ENCODE measurements around the gene LNX1. TPM values are rescaled to one million over a fixed set of nuclear protein-coding genes. Genes with fewer than 3 reads are reported as not detected.
A peak's percentile ranks its signal among the peaks of the same experiment; 100 is the strongest.

LNX1 gene
- total and polyA plus RNA-seq, 5 donors from 2014 or later: 0.25 to 0.42 (median 0.32) TPM; not detected in 1

DNA sequence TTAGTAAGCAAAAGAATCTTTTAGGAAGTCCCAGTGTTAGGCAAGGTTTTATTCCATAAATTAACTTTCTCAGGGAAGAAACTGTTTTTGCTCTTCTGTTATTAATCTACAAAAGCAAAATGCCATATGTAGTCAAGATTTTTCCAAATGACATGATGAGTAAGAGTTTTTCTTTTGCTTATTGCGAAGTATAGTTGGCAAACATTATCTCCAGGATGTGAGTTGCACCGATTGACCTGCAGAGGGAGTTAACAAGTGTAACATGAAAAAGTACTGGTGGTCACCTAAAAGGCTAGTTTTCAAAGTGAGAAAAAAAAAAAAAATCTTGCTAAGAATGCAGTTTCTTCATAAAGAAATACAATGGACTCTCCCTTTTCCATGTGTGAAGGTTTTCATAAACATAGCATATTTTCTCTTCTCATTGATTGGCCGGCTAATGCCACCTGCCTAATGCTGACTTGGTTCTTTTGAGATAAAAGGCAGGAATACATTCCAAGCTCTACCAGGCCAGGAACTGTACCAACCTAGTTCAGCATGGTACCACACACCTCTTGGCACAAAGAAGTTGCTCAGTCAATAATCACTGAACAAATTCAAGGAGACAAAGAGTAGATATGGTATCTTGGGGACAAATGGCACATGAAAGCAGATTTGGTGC is 100.2 kb downstream of the LNX1 start:
- Histone ChIP-seq H3K4me1 (ENCODE audit: control insufficient read depth, insufficient read depth, low read length, poor library complexity, severe bottlenecking) (no peaks in the 10 kb centered on the region), H3K27me3 (ENCODE audit: control insufficient read depth, insufficient read depth, low read length) (peaks cover 9% of the 10 kb centered on the region), H3K9me3 (ENCODE audit: control insufficient read depth in 2 of 2, low read length in 2 of 2) (no peaks in the 10 kb centered on the region), H3K4me3 (ENCODE audit: low read depth, low read length) (no peak overlapping the region), H3K27ac (ENCODE audit: insufficient read depth, low read length, poor library complexity, severe bottlenecking) (no peak overlapping the region), H3K36me3 (ENCODE audit: control insufficient read depth, insufficient read depth, low read length) (no peaks in the 10 kb centered on the region)
- Mint-ChIP-seq H3K27ac (no peak overlapping the region), H3K27me3 (peaks cover 22% of the 10 kb centered on the region), H3K4me1 (no peaks in the 10 kb centered on the region), H3K9me3 (peaks cover 0 to 3% (median 0%) of the 10 kb centered on the region in 7 donors), H3K36me3 (no peaks in the 10 kb centered on the region), H3K4me3 (no peak overlapping the region)
- ATAC-seq (ENCODE audit: low read depth in 2 of 2): no peak
- DNase-seq: peak in 1 of 3 donors; percentile 14

DNA sequence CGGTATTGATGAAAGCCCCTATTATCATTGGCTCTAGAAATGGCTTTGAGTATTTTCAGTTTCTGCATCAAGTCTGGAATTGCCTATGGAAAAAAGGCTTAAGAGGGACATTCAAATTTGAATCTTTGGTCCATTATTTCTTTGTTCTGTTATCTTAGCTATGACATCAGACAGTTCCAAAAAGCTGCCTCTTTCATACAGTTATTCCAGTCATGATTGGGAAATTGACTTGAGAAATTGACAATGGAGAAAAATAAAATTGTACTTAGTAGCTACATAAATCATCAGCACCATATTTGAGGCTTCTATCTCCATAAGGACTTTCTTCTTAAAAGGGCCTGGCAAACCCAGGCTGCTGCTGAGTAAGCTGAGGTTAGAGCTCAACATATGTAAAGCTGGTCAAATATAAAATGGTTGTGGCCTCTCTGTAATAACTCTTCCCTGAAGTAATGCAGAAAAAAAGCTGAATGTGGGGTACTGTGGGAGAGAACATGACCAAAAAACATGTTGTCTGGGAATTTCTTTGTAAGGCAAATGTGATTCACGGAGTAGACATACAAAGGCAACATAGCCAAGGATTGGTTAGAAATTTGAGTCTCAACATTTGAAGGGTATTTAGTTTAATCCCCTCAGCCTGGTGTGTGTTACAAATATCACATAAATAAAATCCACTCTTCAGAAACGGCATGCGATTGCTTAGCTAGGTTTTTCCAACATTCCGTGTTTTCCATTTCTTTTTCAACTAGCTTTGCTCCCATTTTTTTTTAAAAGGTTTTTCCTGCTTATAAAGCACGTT is 100.9 kb downstream of the LNX1 start:
- H3K36me3 ChIP-seq (ENCODE audit: control insufficient read depth, insufficient read depth, low read length): no peaks in the 10 kb centered on the region
- H3K4me3 ChIP-seq (ENCODE audit: low read depth, low read length): no peak overlapping the region
- Mint-ChIP-seq H3K9me3 (peaks cover 0 to 3% (median 0%) of the 10 kb centered on the region in 7 donors), H3K27me3 (peaks cover 24% of the 10 kb centered on the region), H3K36me3 (no peaks in the 10 kb centered on the region), H3K4me1 (no peaks in the 10 kb centered on the region), H3K27ac (no peak overlapping the region), H3K4me3 (no peak overlapping the region)
- no peak for ATAC-seq (ENCODE audit: low read depth in 2 of 2)
- H3K4me1 ChIP-seq (ENCODE audit: control insufficient read depth, insufficient read depth, low read length, poor library complexity, severe bottlenecking): no peaks in the 10 kb centered on the region
- DNase-seq: no peak
- no peaks in the 10 kb centered on the region for H3K9me3 ChIP-seq (ENCODE audit: control insufficient read depth in 2 of 2, low read length in 2 of 2)
- H3K27me3 ChIP-seq (ENCODE audit: control insufficient read depth, insufficient read depth, low read length): peaks cover 9% of the 10 kb centered on the region
- H3K27ac ChIP-seq (ENCODE audit: insufficient read depth, low read length, poor library complexity, severe bottlenecking): no peak overlapping the region

DNA sequence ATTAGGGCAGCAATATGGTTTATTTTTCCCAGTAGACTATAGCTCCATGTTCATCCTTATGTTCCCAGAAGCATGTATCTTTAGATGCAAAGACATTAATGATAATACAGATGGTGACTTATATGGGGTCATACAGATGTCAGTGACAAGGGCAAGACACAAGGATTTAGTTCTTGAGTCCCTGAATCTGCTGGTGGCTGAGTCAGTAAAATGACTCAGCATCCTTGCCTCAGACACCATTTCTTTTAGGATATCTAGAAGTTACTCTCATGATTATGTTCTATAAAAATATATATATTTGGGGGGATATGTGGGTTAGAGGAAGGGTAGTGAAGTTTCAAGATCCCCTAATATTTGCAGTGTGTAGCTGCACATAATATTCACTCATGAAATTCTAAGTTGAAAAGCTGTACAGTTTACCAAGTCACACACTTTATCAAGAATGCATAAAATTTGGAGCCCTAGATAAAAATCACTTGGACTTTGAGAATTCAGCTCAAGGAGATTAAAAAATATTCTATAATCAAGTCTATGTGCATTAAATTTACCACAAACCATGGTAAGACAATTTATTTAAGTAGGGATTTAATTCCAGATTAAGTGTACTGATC is 101.9 kb downstream of the LNX1 start:
- Mint-ChIP-seq H3K27ac (no peak overlapping the region), H3K36me3 (no peaks in the 10 kb centered on the region), H3K4me1 (no peaks in the 10 kb centered on the region), H3K4me3 (no peak overlapping the region), H3K27me3 (peaks cover 24% of the 10 kb centered on the region), H3K9me3 (peaks cover 0 to 3% (median 0%) of the 10 kb centered on the region in 7 donors)
- no peak for DNase-seq
- Histone ChIP-seq H3K4me1 (ENCODE audit: control insufficient read depth, insufficient read depth, low read length, poor library complexity, severe bottlenecking) (no peaks in the 10 kb centered on the region), H3K27ac (ENCODE audit: insufficient read depth, low read length, poor library complexity, severe bottlenecking) (no peak overlapping the region), H3K27me3 (ENCODE audit: control insufficient read depth, insufficient read depth, low read length) (peaks cover 9% of the 10 kb centered on the region), H3K36me3 (ENCODE audit: control insufficient read depth, insufficient read depth, low read length) (no peaks in the 10 kb centered on the region), H3K9me3 (ENCODE audit: control insufficient read depth in 2 of 2, low read length in 2 of 2) (no peaks in the 10 kb centered on the region), H3K4me3 (ENCODE audit: low read depth, low read length) (no peak overlapping the region)
- ATAC-seq (ENCODE audit: low read depth in 2 of 2): no peak

DNA sequence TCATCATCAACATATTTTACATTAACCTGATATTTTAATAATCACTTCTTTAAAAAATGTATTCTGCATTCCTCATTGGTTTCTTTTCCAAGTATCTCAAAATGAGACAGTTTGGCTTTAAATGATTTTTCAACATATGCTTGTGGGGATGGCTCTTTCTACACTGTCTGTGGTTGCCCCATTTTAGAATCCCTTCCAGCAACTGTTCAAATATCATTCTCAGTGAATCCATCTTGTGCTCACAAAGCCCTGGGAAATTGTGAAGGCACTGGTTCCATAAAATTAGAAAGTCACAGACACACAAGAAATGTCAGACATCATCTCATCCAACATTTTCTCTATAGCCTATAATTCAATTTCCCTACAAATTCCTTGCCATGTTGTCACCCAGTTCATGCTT is 103.5 kb downstream of the LNX1 start:
- H3K4me3 Mint-ChIP-seq: no peak overlapping the region
- H3K27me3 ChIP-seq (ENCODE audit: control insufficient read depth, insufficient read depth, low read length): peaks cover 9% of the 10 kb centered on the region
- H3K4me1 ChIP-seq (ENCODE audit: control insufficient read depth, insufficient read depth, low read length, poor library complexity, severe bottlenecking): no peaks in the 10 kb centered on the region
- ATAC-seq (ENCODE audit: low read depth in 2 of 2) (no peak), DNase-seq (no peak)
- no peaks in the 10 kb centered on the region for H3K4me1 Mint-ChIP-seq
- H3K27ac ChIP-seq (ENCODE audit: insufficient read depth, low read length, poor library complexity, severe bottlenecking): no peak overlapping the region
- H3K36me3 ChIP-seq (ENCODE audit: control insufficient read depth, insufficient read depth, low read length): no peaks in the 10 kb centered on the region
- H3K9me3 ChIP-seq (ENCODE audit: control insufficient read depth in 2 of 2, low read length in 2 of 2): no peaks in the 10 kb centered on the region
- no peak overlapping the region for H3K27ac Mint-ChIP-seq
- H3K27me3 Mint-ChIP-seq: peaks cover 24% of the 10 kb centered on the region
- H3K4me3 ChIP-seq (ENCODE audit: low read depth, low read length): no peak overlapping the region
- no peaks in the 10 kb centered on the region for H3K36me3 Mint-ChIP-seq
- peaks cover 0 to 3% (median 0%) of the 10 kb centered on the region in 7 donors for H3K9me3 Mint-ChIP-seq

DNA sequence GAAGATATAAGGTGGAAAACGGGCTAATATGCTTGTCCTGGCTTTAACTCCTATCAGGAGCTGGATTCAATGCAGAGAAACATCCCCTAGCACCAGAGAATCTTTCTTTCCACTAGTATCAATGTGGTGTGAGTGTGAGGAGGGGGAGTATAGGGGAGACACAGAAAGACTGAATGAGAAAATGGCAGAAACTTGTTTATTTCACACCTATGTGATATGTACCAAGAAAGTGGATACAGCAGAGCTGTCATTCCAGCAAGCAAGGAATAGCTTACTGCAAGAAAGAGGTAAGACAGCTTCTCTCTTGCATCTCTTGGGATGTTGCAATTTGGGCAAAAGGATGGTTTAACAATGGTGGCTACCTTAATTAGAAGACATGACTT is 105.6 kb downstream of the LNX1 start:
- no peak overlapping the region for H3K27ac Mint-ChIP-seq
- Histone ChIP-seq H3K9me3 (ENCODE audit: control insufficient read depth in 2 of 2, low read length in 2 of 2) (no peaks in the 10 kb centered on the region), H3K4me1 (ENCODE audit: control insufficient read depth, insufficient read depth, low read length, poor library complexity, severe bottlenecking) (no peaks in the 10 kb centered on the region), H3K27me3 (ENCODE audit: control insufficient read depth, insufficient read depth, low read length) (peaks cover 12% of the 10 kb centered on the region), H3K36me3 (ENCODE audit: control insufficient read depth, insufficient read depth, low read length) (no peaks in the 10 kb centered on the region), H3K4me3 (ENCODE audit: low read depth, low read length) (no peak overlapping the region), H3K27ac (ENCODE audit: insufficient read depth, low read length, poor library complexity, severe bottlenecking) (no peak overlapping the region)
- H3K27me3 Mint-ChIP-seq: peaks cover 41% of the 10 kb centered on the region
- H3K4me3 Mint-ChIP-seq: no peak overlapping the region
- ATAC-seq (ENCODE audit: low read depth in 2 of 2): no peak
- no peaks in the 10 kb centered on the region for H3K4me1 Mint-ChIP-seq
- DNase-seq: no peak
- H3K9me3 Mint-ChIP-seq: peaks cover 0 to 7% (median 0%) of the 10 kb centered on the region in 7 donors
- no peaks in the 10 kb centered on the region for H3K36me3 Mint-ChIP-seq

DNA sequence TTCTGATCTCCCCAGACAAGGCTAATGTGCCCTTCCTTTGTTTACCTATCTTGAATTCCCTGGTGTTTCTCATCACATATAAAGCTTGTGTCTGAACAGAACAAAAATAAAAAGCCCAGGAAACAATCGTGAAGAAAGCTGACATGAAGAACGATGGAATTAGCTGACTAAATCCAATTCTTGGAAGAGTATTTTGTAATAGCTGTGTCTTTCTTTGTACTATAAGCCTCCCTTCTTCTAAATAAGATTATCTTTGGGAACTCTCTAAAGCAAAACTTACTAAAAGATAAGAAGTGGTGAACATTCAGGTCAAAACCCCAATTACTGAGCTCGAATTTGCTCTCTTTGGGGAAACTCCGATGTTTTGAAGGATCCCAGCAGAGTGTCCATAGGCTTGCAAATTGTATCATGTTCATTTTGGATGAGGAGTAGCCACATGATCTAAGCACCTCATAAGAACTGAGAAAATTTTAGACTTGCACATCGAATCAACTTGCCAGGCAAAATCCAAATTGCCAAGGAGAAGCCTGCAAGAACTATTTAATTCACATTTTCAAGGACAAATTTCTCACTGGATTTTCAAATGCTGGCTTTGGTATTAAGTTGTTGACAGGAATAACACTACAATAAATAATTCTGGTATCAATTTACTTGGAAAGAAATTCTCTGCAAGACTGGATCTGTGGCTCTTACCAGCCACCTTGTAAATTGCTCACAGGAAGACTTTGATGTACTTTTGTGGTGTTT is 106.2 kb downstream of the LNX1 start:
- Histone ChIP-seq H3K27me3 (ENCODE audit: control insufficient read depth, insufficient read depth, low read length) (peaks cover 13% of the 10 kb centered on the region), H3K27ac (ENCODE audit: insufficient read depth, low read length, poor library complexity, severe bottlenecking) (no peak overlapping the region), H3K4me3 (ENCODE audit: low read depth, low read length) (no peak overlapping the region), H3K4me1 (ENCODE audit: control insufficient read depth, insufficient read depth, low read length, poor library complexity, severe bottlenecking) (no peaks in the 10 kb centered on the region), H3K9me3 (ENCODE audit: control insufficient read depth in 2 of 2, low read length in 2 of 2) (no peaks in the 10 kb centered on the region), H3K36me3 (ENCODE audit: control insufficient read depth, insufficient read depth, low read length) (no peaks in the 10 kb centered on the region)
- Mint-ChIP-seq H3K27me3 (peaks cover 39% of the 10 kb centered on the region), H3K27ac (no peak overlapping the region), H3K36me3 (no peaks in the 10 kb centered on the region), H3K4me3 (no peak overlapping the region), H3K9me3 (peaks cover 0 to 7% (median 0%) of the 10 kb centered on the region in 7 donors), H3K4me1 (no peaks in the 10 kb centered on the region)
- DNase-seq: no peak
- no peak for ATAC-seq (ENCODE audit: low read depth in 2 of 2)

DNA sequence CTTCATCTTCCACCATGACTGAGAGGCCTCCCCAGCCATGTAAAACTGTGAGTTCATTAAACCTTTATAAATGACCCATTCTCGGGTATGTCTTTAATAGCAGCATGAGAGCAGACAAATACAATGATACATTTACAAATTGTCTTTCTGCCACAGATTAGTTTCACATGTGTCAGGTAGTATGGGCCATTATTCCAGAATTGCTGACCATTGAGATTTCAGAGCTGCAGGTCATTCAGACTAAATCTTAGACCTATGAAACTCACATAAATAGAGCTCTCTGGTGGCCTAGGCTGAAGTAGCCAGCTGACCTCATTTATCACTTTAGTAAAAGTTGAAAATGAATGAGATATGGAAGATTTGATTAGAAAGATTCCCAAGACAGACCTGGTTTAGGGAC is 108.0 kb downstream of the LNX1 start:
- Mint-ChIP-seq H3K36me3 (no peaks in the 10 kb centered on the region), H3K27me3 (peaks cover 39% of the 10 kb centered on the region), H3K4me3 (no peak overlapping the region), H3K9me3 (peaks cover 0 to 7% (median 0%) of the 10 kb centered on the region in 7 donors), H3K4me1 (no peaks in the 10 kb centered on the region), H3K27ac (no peak overlapping the region)
- H3K27me3 ChIP-seq (ENCODE audit: control insufficient read depth, insufficient read depth, low read length): peaks cover 9% of the 10 kb centered on the region
- H3K27ac ChIP-seq (ENCODE audit: insufficient read depth, low read length, poor library complexity, severe bottlenecking): no peak overlapping the region
- no peak overlapping the region for H3K4me3 ChIP-seq (ENCODE audit: low read depth, low read length)
- no peaks in the 10 kb centered on the region for H3K4me1 ChIP-seq (ENCODE audit: control insufficient read depth, insufficient read depth, low read length, poor library complexity, severe bottlenecking)
- H3K36me3 ChIP-seq (ENCODE audit: control insufficient read depth, insufficient read depth, low read length): no peaks in the 10 kb centered on the region
- H3K9me3 ChIP-seq (ENCODE audit: control insufficient read depth in 2 of 2, low read length in 2 of 2): no peaks in the 10 kb centered on the region
- ATAC-seq (ENCODE audit: low read depth in 2 of 2) (no peak), DNase-seq (no peak)
